GM19099 (cell line): ENCODE results near the gene PRIMA1.

Experiments
- POLR2A ChIP-seq: IDR thresholded peaks from 3 replicates; pipeline ENCODE4 v1.6.1; 2011; ENCODE audit warnings: low read depth; ENCODE audit not compliant: insufficient read length; ENCODE audit errors: extremely low read depth

Gene PRIMA1

GRCh38 chr14:93788293-93788542 is at the start of gene PRIMA1:
TSS of gene PRIMA1 (minus strand) at chr14:93788485. CDS start at chr14:93787718, 767 bp downstream.
- TF ChIP-seq POLR2A = no peak

GRCh38 chr14:93834699-93835371 is 46.5 kb upstream of the PRIMA1 start:
- no peak for TF ChIP-seq POLR2A

GRCh38 chr14:93832665-93833064 is 44.4 kb upstream of the PRIMA1 start:
- TF ChIP-seq POLR2A = no peak

GRCh38 chr14:93832081-93832480 is 43.8 kb upstream of the PRIMA1 start:
- TF ChIP-seq POLR2A = no peak

- no peak for TF ChIP-seq POLR2A
These were observed 42.6 kb upstream of the PRIMA1 start for GRCh38 chr14:93830753-93831461.

- TF ChIP-seq POLR2A = no peak
These were observed 41.7 kb upstream of the PRIMA1 start for GRCh38 chr14:93829839-93830481.

GRCh38 chr14:93825235-93825553 is 36.9 kb upstream of the PRIMA1 start:
- no peak for TF ChIP-seq POLR2A

- TF ChIP-seq POLR2A = no peak
These were observed 36.4 kb upstream of the PRIMA1 start for GRCh38 chr14:93824518-93825234.

- no peak for TF ChIP-seq POLR2A
These were observed 35.8 kb upstream of the PRIMA1 start for GRCh38 chr14:93824076-93824475.

GRCh38 chr14:93821051-93821450 is 32.8 kb upstream of the PRIMA1 start:
- TF ChIP-seq POLR2A = no peak

GRCh38 chr14:93818857-93819256 is 30.6 kb upstream of the PRIMA1 start:
- no peak for TF ChIP-seq POLR2A

GRCh38 chr14:93811676-93812075 is 23.4 kb upstream of the PRIMA1 start:
- TF ChIP-seq POLR2A = no peak

- TF ChIP-seq POLR2A = no peak
These were observed 22.7 kb upstream of the PRIMA1 start for GRCh38 chr14:93811020-93811419.

GRCh38 chr14:93804654-93805053 is 16.4 kb upstream of the PRIMA1 start:
- TF ChIP-seq POLR2A = no peak

GRCh38 chr14:93803408-93804318 is 15.4 kb upstream of the PRIMA1 start:
- no peak for TF ChIP-seq POLR2A
